Suprapubic skin (tissue), 3 donors: Measurements from ENCODE around the gene TOPBP1.

Experiments
- CTCF ChIP-seq, 2 donors: fragments of 200-600 bp in 1 of 2; fragments of 450-650 bp in 1 of 2; sonication (generic) in 1 of 2; IDR thresholded peaks; one replicate each; pipeline ENCODE4 v1.5.1; 2016 to 2019; ENCODE audit warnings: antibody characterized with exemption in 2 of 2, mild to moderate bottlenecking in 1 of 2, moderate library complexity in 1 of 2
- EP300 ChIP-seq: sonication (generic); formaldehyde crosslinking; IDR thresholded peaks from one replicate; pipeline ENCODE4 v1.6.1; 2017; ENCODE audit warnings: antibody characterized with exemption
- POLR2A ChIP-seq, 2 donors: fragments of 450-650 bp; IDR thresholded peaks; one replicate each; pipeline ENCODE4 v1.6.1; 2017; ENCODE audit warnings: antibody characterized with exemption in 2 of 2, mild to moderate bottlenecking in 2 of 2, moderate library complexity in 2 of 2

- TF ChIP-seq POLR2A (IDR thresholded peaks at IDR 0.05): no peak
- TF ChIP-seq EP300: no peak
- TF ChIP-seq CTCF (IDR thresholded peaks at IDR 0.05): no peak
Observed at GRCh38 chr3:133610031-133610430, 51.7 kb downstream of the TOPBP1 start.
